Panc1 (cell line): ENCODE results near the gene KPTN. TPM values are rescaled to one million over a fixed set of nuclear protein-coding genes. Genes with fewer than 3 reads are reported as not detected.

ENCODE experiments used
- ATAC-seq: fragments of 200-7000 bp; cut with Tn5 transposase; 2 replicates; pipeline ENCODE4 v1.9.1; 2020; ENCODE audit warnings: mild to moderate bottlenecking, moderate library complexity
- BruUV-seq: library from RNA; stranded (reverse); fragments of 400-500 nt; replicated peaks from 2 replicates; lab custom pipeline; 2021; lab: Mats Ljungman, UMichigan
- CTCF ChIA-PET: fragments of 300-600 bp; sonication (Branson Sonifier 250); formaldehyde crosslinking; loops from one replicate; lab custom pipeline; 2022; ENCODE audit warnings: antibody characterized with exemption; lab: Charles Lee
- POLR2A ChIA-PET: fragments of 300-600 bp; sonication (Branson Sonifier 250); formaldehyde crosslinking; loops from one replicate; lab custom pipeline; 2022; ENCODE audit warnings: antibody characterized with exemption; lab: Charles Lee
- DNase-seq: peaks from one replicate; pipeline ENCODE4 v3.0.0-alpha.2; 2010; ENCODE audit warnings: low read depth, low spot score
- H3K27ac ChIP-seq: 2 replicates; pipeline ENCODE4 v1.5.1; 2011; ENCODE audit warnings: mild to moderate bottlenecking, low read length, inconsistent platforms
- H3K27me3 ChIP-seq: fragments of 200-500 bp; sonication (Bioruptor generic); 2 replicates; pipeline ENCODE4 v1.6.0; 2014; ENCODE audit warnings: low read length, inconsistent platforms; ENCODE audit not compliant: control insufficient read depth, insufficient read depth
- H3K36me3 ChIP-seq: fragments of 200-500 bp; sonication (Bioruptor generic); 2 replicates; pipeline ENCODE4 v1.5.1; 2014; ENCODE audit warnings: inconsistent platforms, mild to moderate bottlenecking, low read length, moderate library complexity; ENCODE audit not compliant: control insufficient read depth, insufficient read depth
- H3K4me1 ChIP-seq: 2 replicates; pipeline ENCODE4 v1.5.1; 2011; ENCODE audit warnings: inconsistent platforms, mild to moderate bottlenecking, low read length, moderate library complexity; ENCODE audit not compliant: control insufficient read depth, insufficient read depth
- H3K4me3 ChIP-seq, 2 experiments: 2 replicates each; pipeline ENCODE4 v1.5.1; 2011 to 2012; ENCODE audit warnings: low read depth in 2 of 2, low read length in 2 of 2, mild to moderate bottlenecking in 2 of 2, inconsistent platforms in 1 of 2, moderate library complexity in 1 of 2
- H3K9me3 ChIP-seq: fragments of 200-500 bp; sonication (Bioruptor generic); 2 replicates; pipeline ENCODE4 v1.5.1; 2014; ENCODE audit warnings: low read depth, mild to moderate bottlenecking, inconsistent platforms, low read length, moderate library complexity; ENCODE audit not compliant: control insufficient read depth, insufficient read depth
- POLR2AphosphoS5 ChIP-seq: IDR thresholded peaks from 2 replicates; pipeline ENCODE4 v1.6.1; 2012; ENCODE audit warnings: mild to moderate bottlenecking, low read depth, low read length, moderate library complexity
- SIN3A ChIP-seq: IDR thresholded peaks from 2 replicates; pipeline ENCODE4 v1.6.1; 2012; ENCODE audit warnings: low read depth, mild to moderate bottlenecking, low read length, moderate library complexity, borderline replicate concordance; ENCODE audit not compliant: insufficient read depth
- TCF7L2 ChIP-seq: IDR thresholded peaks from 2 replicates; pipeline ENCODE4 v1.6.1; 2011; ENCODE audit warnings: mild to moderate bottlenecking, low read depth, low read length, inconsistent platforms
- in situ Hi-C: cut with HindIII; loops from 2 replicates; pipeline ENCODE4 v1.10.0; 2016; ENCODE audit warnings: low sequenced_read_pairs, low pct_unique_long_range_greater_than_20kb
- intact Hi-C: fragments of 100-400 bp; cut with micrococcal nuclease; formaldehyde crosslinking; loops from one replicate; pipeline ENCODE4 v1.10.0; 2022; ENCODE audit not compliant: unreplicated experiment
- total RNA-seq: library from RNA; stranded (reverse); gene quantifications from one replicate; pipeline ENCODE4 v1.2.1, GENCODE V29; 2021; ENCODE audit not compliant: unreplicated experiment
- TF ChIP-seq, protein P1 (sequence below), 2 experiments: IDR thresholded peaks; 2 replicates each; pipeline ENCODE4 v1.6.1; 2011 to 2012; ENCODE audit warnings: low read depth in 2 of 2, control low read depth in 1 of 2, low read length in 1 of 2, mild to moderate bottlenecking in 1 of 2, moderate library complexity in 1 of 2; ENCODE audit not compliant: insufficient read depth in 1 of 2
- TF ChIP-seq, protein P2 (sequence below): fragments of 450-650 bp; IDR thresholded peaks from 2 replicates; pipeline ENCODE4 v1.5.1; 2017; ENCODE audit warnings: mild to moderate bottlenecking

Gene KPTN
- total RNA-seq, 1 experiment from 2014 or later, result 26.5 TPM

- intact Hi-C loops, result loop anchor here (10.0 kb wide), 1 partner anchor 86 kb away; the partner anchor contains the start of gene BICRA
- BruUV-seq, result no TSS peak
- peaks cover 6% of the 10 kb centered on the region for H3K4me1 ChIP-seq
- no peaks in the 10 kb centered on the region; the same call in 1 of the 2 replicates for H3K36me3 ChIP-seq
- CTCF ChIA-PET, result no interaction called here
- no peak overlapping the region for H3K27ac ChIP-seq
- ATAC-seq, result no peak
- H3K4me3 ChIP-seq, result no peak overlapping the region
- TF ChIP-seq POLR2AphosphoS5, result no peak
- H3K9me3 ChIP-seq, result no peaks in the 10 kb centered on the region
- POLR2A ChIA-PET, result no interaction called here
- in situ Hi-C loops, result no loop called here
- H3K27me3 ChIP-seq, result no peaks in the 10 kb centered on the region
- DNase-seq, result no peak
These were observed 34.8 kb upstream of the KPTN start for GRCh38 chr19:47518854-47519253.

DNA sequence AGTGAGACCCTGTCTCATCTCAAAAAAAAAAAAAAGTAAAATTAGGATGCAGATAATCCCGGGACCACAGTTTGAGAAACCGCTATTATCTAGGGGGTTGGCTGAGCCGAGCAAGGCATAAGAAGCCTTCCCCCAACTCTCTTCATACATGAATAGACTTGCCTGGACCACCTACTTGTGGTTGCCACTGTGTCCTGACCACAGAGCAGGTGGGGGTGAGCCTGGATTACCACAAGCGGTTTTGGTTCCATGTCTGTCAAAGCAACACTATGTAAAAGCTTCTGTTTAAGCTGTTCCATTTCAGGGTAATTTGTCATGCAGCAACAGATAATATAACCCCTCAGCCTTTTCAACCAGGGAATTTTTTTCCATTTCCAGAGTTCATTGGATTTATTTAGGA, 34.1 kb upstream of the KPTN start:
- CTCF ChIA-PET, result no interaction called here
- Histone ChIP-seq H3K27me3 (no peaks in the 10 kb centered on the region), H3K4me1 (peaks cover 5% of the 10 kb centered on the region; the same call in 1 of the 2 replicates), H3K9me3 (no peaks in the 10 kb centered on the region), H3K27ac (no peak overlapping the region), H3K36me3 (no peaks in the 10 kb centered on the region; the same call in 1 of the 2 replicates), H3K4me3 (no peak overlapping the region)
- intact Hi-C loops, result loop anchor here (10.0 kb wide), 1 partner anchor 87 kb away; the partner anchor contains the start of gene BICRA
- ATAC-seq (no peak), DNase-seq (no peak)
- POLR2A ChIA-PET, result no interaction called here
- TF ChIP-seq, protein P1, sequence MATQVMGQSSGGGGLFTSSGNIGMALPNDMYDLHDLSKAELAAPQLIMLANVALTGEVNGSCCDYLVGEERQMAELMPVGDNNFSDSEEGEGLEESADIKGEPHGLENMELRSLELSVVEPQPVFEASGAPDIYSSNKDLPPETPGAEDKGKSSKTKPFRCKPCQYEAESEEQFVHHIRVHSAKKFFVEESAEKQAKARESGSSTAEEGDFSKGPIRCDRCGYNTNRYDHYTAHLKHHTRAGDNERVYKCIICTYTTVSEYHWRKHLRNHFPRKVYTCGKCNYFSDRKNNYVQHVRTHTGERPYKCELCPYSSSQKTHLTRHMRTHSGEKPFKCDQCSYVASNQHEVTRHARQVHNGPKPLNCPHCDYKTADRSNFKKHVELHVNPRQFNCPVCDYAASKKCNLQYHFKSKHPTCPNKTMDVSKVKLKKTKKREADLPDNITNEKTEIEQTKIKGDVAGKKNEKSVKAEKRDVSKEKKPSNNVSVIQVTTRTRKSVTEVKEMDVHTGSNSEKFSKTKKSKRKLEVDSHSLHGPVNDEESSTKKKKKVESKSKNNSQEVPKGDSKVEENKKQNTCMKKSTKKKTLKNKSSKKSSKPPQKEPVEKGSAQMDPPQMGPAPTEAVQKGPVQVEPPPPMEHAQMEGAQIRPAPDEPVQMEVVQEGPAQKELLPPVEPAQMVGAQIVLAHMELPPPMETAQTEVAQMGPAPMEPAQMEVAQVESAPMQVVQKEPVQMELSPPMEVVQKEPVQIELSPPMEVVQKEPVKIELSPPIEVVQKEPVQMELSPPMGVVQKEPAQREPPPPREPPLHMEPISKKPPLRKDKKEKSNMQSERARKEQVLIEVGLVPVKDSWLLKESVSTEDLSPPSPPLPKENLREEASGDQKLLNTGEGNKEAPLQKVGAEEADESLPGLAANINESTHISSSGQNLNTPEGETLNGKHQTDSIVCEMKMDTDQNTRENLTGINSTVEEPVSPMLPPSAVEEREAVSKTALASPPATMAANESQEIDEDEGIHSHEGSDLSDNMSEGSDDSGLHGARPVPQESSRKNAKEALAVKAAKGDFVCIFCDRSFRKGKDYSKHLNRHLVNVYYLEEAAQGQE (IDR thresholded peaks at IDR 0.05; ENCODE audit: insufficient read depth in 1 of 2, low read depth in 2 of 2, low read length in 1 of 2), result no peak
- TF ChIP-seq, protein P2, sequence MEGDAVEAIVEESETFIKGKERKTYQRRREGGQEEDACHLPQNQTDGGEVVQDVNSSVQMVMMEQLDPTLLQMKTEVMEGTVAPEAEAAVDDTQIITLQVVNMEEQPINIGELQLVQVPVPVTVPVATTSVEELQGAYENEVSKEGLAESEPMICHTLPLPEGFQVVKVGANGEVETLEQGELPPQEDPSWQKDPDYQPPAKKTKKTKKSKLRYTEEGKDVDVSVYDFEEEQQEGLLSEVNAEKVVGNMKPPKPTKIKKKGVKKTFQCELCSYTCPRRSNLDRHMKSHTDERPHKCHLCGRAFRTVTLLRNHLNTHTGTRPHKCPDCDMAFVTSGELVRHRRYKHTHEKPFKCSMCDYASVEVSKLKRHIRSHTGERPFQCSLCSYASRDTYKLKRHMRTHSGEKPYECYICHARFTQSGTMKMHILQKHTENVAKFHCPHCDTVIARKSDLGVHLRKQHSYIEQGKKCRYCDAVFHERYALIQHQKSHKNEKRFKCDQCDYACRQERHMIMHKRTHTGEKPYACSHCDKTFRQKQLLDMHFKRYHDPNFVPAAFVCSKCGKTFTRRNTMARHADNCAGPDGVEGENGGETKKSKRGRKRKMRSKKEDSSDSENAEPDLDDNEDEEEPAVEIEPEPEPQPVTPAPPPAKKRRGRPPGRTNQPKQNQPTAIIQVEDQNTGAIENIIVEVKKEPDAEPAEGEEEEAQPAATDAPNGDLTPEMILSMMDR, result no peak
- TF ChIP-seq SIN3A (no peak), POLR2AphosphoS5 (no peak)
- no TSS peak for BruUV-seq
- in situ Hi-C loops, result no loop called here

DNA sequence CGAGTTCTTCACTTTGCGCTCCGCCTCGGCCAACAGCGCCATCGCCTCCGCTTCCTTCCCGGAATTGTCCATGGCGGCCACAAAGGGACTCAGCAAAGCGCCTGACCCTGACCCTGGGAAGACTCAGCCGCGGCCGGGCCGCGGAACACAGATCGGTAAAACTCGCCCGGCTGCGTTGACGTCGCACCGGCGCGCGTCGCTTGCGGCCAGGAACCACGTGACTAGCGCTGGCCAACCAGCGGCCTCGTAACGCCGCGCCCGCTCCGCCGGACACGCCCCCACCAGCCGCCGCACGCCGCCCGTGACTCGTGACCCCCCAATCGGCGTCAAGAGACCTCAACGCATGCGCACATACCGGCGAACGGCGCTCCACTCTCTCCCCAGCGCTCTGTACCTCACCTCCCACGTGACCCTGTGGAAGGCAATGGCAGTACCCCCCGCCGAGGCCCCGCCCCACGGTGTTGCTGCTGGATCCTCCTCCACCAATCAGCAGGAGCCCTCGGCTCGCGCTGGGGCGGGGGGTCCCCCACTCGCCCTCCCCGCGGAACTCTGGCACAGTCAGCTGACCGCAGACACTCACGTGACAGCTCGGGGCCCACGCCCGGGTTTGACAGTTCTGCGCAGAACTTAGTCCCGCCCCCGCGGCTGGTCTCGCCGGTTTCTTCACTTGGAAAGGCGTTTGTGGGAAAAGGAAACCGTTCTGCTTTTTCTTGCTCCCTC, 31.0 kb upstream of the KPTN start, which contains the start of gene NAPA:
Gene NAPA, minus strand, starts transcription at position 195 of the 720 bp plus-strand sequence. Its CDS starts 123 bp downstream, at position 72.
- ChIA-PET POLR2A (interaction anchor here (0.7 kb wide), 2 partner anchors 24 to 95 kb away, joined by 3 to 5 read pairs; no protein-coding TSS in a partner anchor), CTCF (no interaction called here)
- peaks cover 18% of the 10 kb centered on the region for H3K4me1 ChIP-seq
- no peaks in the 10 kb centered on the region; the same call in 1 of the 2 replicates for H3K36me3 ChIP-seq
- H3K27me3 ChIP-seq, result no peaks in the 10 kb centered on the region
- DNase-seq (peak; percentile 94), ATAC-seq (peak; percentile 97)
- H3K27ac ChIP-seq, result peak within 1 kb of the TSS; percentile 89
- TF ChIP-seq TCF7L2, result no peak
- TF ChIP-seq, protein P2, result no peak
- peak; percentile 96 for TF ChIP-seq SIN3A
- no peak; the same call in 1 of the 2 replicates for TF ChIP-seq POLR2AphosphoS5
- TF ChIP-seq, protein P1 (IDR thresholded peaks at IDR 0.05; ENCODE audit: insufficient read depth in 1 of 2, low read depth in 2 of 2, low read length in 1 of 2), result no peak
- BruUV-seq, result no TSS peak
- H3K4me3 ChIP-seq, result peak within 1 kb of the TSS; percentile 90 to 98
- in situ Hi-C loops, result no loop called here
- intact Hi-C loops, result loop anchor here (10.0 kb wide), 1 partner anchor 90 kb away; the partner anchor contains the start of gene BICRA
- no peaks in the 10 kb centered on the region for H3K9me3 ChIP-seq
